Right atrium auricular region (tissue), 2 donors: Measurements from ENCODE around the gene SYT5. TPM values are rescaled to one million over a fixed set of nuclear protein-coding genes. Genes with fewer than 3 reads are reported as not detected.

Experiments used
- DNase-seq: peaks from one replicate; pipeline ENCODE4 v3.0.0-alpha.2; 2019; ENCODE audit warnings: low spot score
- H3K27ac ChIP-seq, 2 donors: fragments of 200-600 bp; sonication (generic); 1 replicate in 1 of 2; 2 replicates in 1 of 2; pipeline ENCODE4 v1.5.1; 2016 to 2019
- H3K27me3 ChIP-seq, 2 donors: fragments of 200-600 bp; sonication (generic); one replicate each; pipeline versions ENCODE4 v1.5.1 to v1.6.0; 2017 to 2019
- H3K36me3 ChIP-seq: fragments of 200-600 bp; sonication (generic); one replicate; pipeline ENCODE4 v1.5.1; 2016
- H3K4me1 ChIP-seq, 2 donors: fragments of 200-600 bp; sonication (generic); one replicate each; pipeline versions ENCODE4 v1.5.1 to v1.6.0; 2017 to 2019
- H3K4me3 ChIP-seq, 2 donors: fragments of 200-600 bp; sonication (generic); 1 replicate in 1 of 2; 2 replicates in 1 of 2; pipeline ENCODE4 v1.5.1; 2017 to 2019; ENCODE audit warnings: mild to moderate bottlenecking in 1 of 2, moderate library complexity in 1 of 2
- H3K9me3 ChIP-seq, 2 donors: fragments of 200-600 bp; sonication (generic); one replicate each; pipeline ENCODE4 v1.5.1; 2019
- CTCF ChIP-seq, 2 donors: fragments of 200-600 bp; sonication (generic); IDR thresholded peaks; one replicate each; pipeline ENCODE4 v1.5.1; 2019; ENCODE audit warnings: antibody characterized with exemption in 2 of 2
- total RNA-seq, 2 donors: library from RNA; depleted of rRNA; stranded (reverse); fragments of >200 nt; gene quantifications; one replicate each; pipeline ENCODE4 v1.1.0, GENCODE V29; 2016

Gene SYT5
- total RNA-seq, 2 donors from 2014 or later, result 0.08 TPM; not detected in 1

DNA sequence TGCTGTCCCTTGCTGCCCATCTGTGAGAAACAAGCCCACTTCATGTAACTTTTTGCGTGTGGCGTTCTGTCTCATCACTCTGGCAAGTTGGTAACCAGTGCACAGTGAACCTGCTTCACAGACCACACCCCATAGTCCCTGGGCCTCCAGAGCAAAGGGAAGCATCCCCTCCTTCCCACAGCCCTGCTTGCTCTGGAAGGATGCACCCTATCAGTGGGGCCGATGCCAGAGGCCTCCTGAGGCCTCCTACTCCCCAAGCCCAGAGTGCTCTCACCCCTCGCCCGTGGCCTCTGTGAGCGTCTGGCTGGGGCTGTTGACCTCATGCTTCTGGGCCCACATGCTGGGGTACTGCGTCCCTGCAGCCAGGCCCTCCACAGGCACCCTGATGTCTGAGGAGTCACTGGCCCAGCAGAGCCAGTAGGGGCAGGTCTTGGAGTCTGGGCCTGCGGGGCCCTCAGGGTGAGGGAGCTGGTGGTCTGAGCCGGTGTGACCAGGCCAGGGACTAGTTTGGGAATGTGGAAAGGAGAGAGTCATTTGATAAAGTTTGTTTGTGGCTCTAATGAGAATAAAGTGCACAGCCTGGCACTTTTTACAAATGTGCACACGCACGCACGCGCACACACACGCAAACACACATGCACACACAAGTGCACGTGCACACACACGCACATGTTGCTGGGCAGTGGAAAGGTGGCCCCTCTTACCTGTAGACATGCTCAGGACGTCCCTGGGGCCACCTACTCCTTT, 43.4 kb upstream of the SYT5 start:
- Histone ChIP-seq H3K27ac (no peak overlapping the region), H3K36me3 (peaks cover 3% of the 10 kb centered on the region), H3K4me3 (no peak overlapping the region), H3K4me1 (peaks cover 0 to 14% of the 10 kb centered on the region in 2 donors), H3K27me3 (no peaks in the 10 kb centered on the region), H3K9me3 (no peaks in the 10 kb centered on the region)
- no peak for TF ChIP-seq CTCF (IDR thresholded peaks at IDR 0.05)
- no peak for DNase-seq

- Histone ChIP-seq H3K9me3 (no peaks in the 10 kb centered on the region), H3K4me3 (no peak overlapping the region), H3K4me1 (peaks cover 0 to 16% of the 10 kb centered on the region in 2 donors), H3K27ac (no peak overlapping the region), H3K36me3 (peaks cover 3% of the 10 kb centered on the region), H3K27me3 (no peaks in the 10 kb centered on the region)
- DNase-seq, result no peak
- TF ChIP-seq CTCF (IDR thresholded peaks at IDR 0.05), result no peak
These were observed 40.4 kb upstream of the SYT5 start for GRCh38 chr19:55220525-55220924.

GRCh38 chr19:55216461-55217198, 36.5 kb upstream of the SYT5 start:
- DNase-seq, result peak; percentile 88
- TF ChIP-seq CTCF (IDR thresholded peaks at IDR 0.05), result no peak
- H3K4me1 ChIP-seq, result peaks cover 0 to 16% of the 10 kb centered on the region in 2 donors
- H3K9me3 ChIP-seq, result peaks cover 0 to 4% of the 10 kb centered on the region in 2 donors
- H3K27ac ChIP-seq, result peak overlapping the region; percentile 44 to 71
- H3K27me3 ChIP-seq, result no peaks in the 10 kb centered on the region
- peak overlapping the region; percentile 29 to 49 for H3K4me3 ChIP-seq
- no peaks in the 10 kb centered on the region for H3K36me3 ChIP-seq

GRCh38 chr19:55213547-55213946, 33.5 kb upstream of the SYT5 start:
- Histone ChIP-seq H3K36me3 (no peaks in the 10 kb centered on the region), H3K9me3 (peaks cover 0 to 4% of the 10 kb centered on the region in 2 donors), H3K4me1 (peaks cover 0 to 28% of the 10 kb centered on the region in 2 donors), H3K27ac (no peak overlapping the region), H3K4me3 (no peak overlapping the region), H3K27me3 (no peaks in the 10 kb centered on the region)
- DNase-seq, result no peak
- TF ChIP-seq CTCF (IDR thresholded peaks at IDR 0.05), result no peak

GRCh38 chr19:55212447-55212846, 32.4 kb upstream of the SYT5 start:
- H3K27ac ChIP-seq, result no peak overlapping the region
- no peak for DNase-seq
- no peaks in the 10 kb centered on the region for H3K36me3 ChIP-seq
- no peaks in the 10 kb centered on the region for H3K27me3 ChIP-seq
- no peak overlapping the region for H3K4me3 ChIP-seq
- no peak for TF ChIP-seq CTCF (IDR thresholded peaks at IDR 0.05)
- H3K4me1 ChIP-seq, result peaks cover 0 to 27% of the 10 kb centered on the region in 2 donors
- peaks cover 0 to 4% of the 10 kb centered on the region in 2 donors for H3K9me3 ChIP-seq
